IMR-90 (cell line): ENCODE measurements around the gene TBC1D22A. TPM values are rescaled to one million over a fixed set of nuclear protein-coding genes. Genes with fewer than 3 reads are reported as not detected.

ENCODE experiments used
- ATAC-seq: fragments of 200-7000 bp; cut with Tn5 transposase; 2 replicates; pipeline ENCODE4 v1.9.1; 2020; ENCODE audit warnings: low read depth, mild to moderate bottlenecking, moderate library complexity
- BruUV-seq: library from RNA; stranded (reverse); fragments of 400-500 nt; replicated peaks from 2 replicates; lab custom pipeline; 2021; lab: Mats Ljungman, UMichigan
- CTCF ChIA-PET: fragments of 300-600 bp; formaldehyde crosslinking; extraction: SDS; loops from one replicate; lab custom pipeline; 2021; ENCODE audit warnings: antibody characterized with exemption; lab: Yijun Ruan, JAX
- POLR2A ChIA-PET: fragments of 300-600 bp; sonication (Branson Sonifier 250); formaldehyde crosslinking; loops from one replicate; lab custom pipeline; 2022; ENCODE audit warnings: antibody characterized with exemption; ENCODE audit not compliant: unreplicated experiment; lab: Charles Lee
- DNase-seq: peaks from one replicate; pipeline ENCODE4 v3.0.0; 2013
- H2AFZ ChIP-seq: replicated peaks from 2 replicates; pipeline ENCODE3; 2013; ENCODE audit warnings: low read length, mild to moderate bottlenecking; ENCODE audit not compliant: poor library complexity
- H2AK5ac ChIP-seq: 2 replicates; pipeline ENCODE4 v1.6.1; 2013; ENCODE audit warnings: low read depth, low read length, inconsistent platforms
- H2AK9ac ChIP-seq: replicated peaks from 2 replicates; pipeline ENCODE3; 2013; ENCODE audit warnings: mild to moderate bottlenecking, low read depth, low read length, moderate library complexity; ENCODE audit not compliant: poor library complexity
- H2BK120ac ChIP-seq: 2 replicates; pipeline ENCODE4 v1.6.1; 2013; ENCODE audit warnings: low read depth, low read length, inconsistent platforms
- H2BK15ac ChIP-seq: 3 replicates; pipeline ENCODE4 v1.6.1; 2013; ENCODE audit warnings: low read depth, low read length, inconsistent platforms
- H2BK20ac ChIP-seq: 2 replicates; pipeline ENCODE4 v1.6.1; 2013; ENCODE audit warnings: low read depth, mild to moderate bottlenecking, inconsistent platforms, low read length, moderate library complexity
- H2BK5ac ChIP-seq: 2 replicates; pipeline ENCODE4 v1.6.1; 2013; ENCODE audit warnings: mild to moderate bottlenecking, low read depth, low read length, inconsistent platforms; ENCODE audit not compliant: poor library complexity, severe bottlenecking
- H3K14ac ChIP-seq: replicated peaks from 2 replicates; pipeline ENCODE4 v1.6.1; 2013; ENCODE audit warnings: low read depth, low read length, inconsistent platforms
- H3K18ac ChIP-seq: 2 replicates; pipeline ENCODE4 v1.6.1; 2013; ENCODE audit warnings: low read depth, low read length, control low read depth
- H3K23ac ChIP-seq: 2 replicates; pipeline ENCODE4 v1.6.1; 2013; ENCODE audit warnings: low read depth, low read length, inconsistent platforms
- H3K27ac ChIP-seq: 2 replicates; pipeline ENCODE4 v1.5.1; 2013; ENCODE audit warnings: mild to moderate bottlenecking, control low read depth, low read length; ENCODE audit not compliant: insufficient read depth
- H3K27me3 ChIP-seq: 2 replicates; pipeline ENCODE4 v1.6.1; 2013; ENCODE audit warnings: low read length; ENCODE audit not compliant: control insufficient read depth, insufficient read depth
- H3K36me3 ChIP-seq: 2 replicates; pipeline ENCODE4 v1.6.1; 2013; ENCODE audit warnings: low read length, mixed read lengths; ENCODE audit not compliant: control insufficient read depth, insufficient read depth
- H3K4ac ChIP-seq: 2 replicates; pipeline ENCODE4 v1.6.1; 2013; ENCODE audit warnings: low read depth, low read length, inconsistent platforms
- H3K4me1 ChIP-seq: 2 replicates; pipeline ENCODE4 v1.6.1; 2013; ENCODE audit warnings: low read length, mixed read lengths; ENCODE audit not compliant: control insufficient read depth, insufficient read depth
- H3K4me2 ChIP-seq: 2 replicates; pipeline ENCODE4 v1.6.1; 2013; ENCODE audit warnings: low read depth, mild to moderate bottlenecking, control low read depth, low read length, moderate library complexity
- H3K4me3 ChIP-seq: 2 replicates; pipeline ENCODE4 v1.5.1; 2013; ENCODE audit warnings: low read depth, mild to moderate bottlenecking, control low read depth, low read length, moderate library complexity; ENCODE audit not compliant: insufficient read depth
- H3K56ac ChIP-seq: 2 replicates; pipeline ENCODE4 v1.6.1; 2013; ENCODE audit warnings: low read length, inconsistent platforms; ENCODE audit not compliant: insufficient read depth; ENCODE audit errors: extremely low read depth
- H3K79me1 ChIP-seq, 2 experiments: 2 replicates each; pipeline ENCODE4 v1.6.1; 2013; ENCODE audit warnings: low read length in 2 of 2, inconsistent platforms in 1 of 2, low read depth in 1 of 2
- H3K9ac ChIP-seq: 2 replicates; pipeline ENCODE4 v1.6.1; 2013; ENCODE audit warnings: low read depth, low read length, control low read depth
- H3K9me1 ChIP-seq: 2 replicates; pipeline ENCODE4 v1.6.1; 2013; ENCODE audit warnings: low read length, inconsistent platforms; ENCODE audit not compliant: insufficient read depth
- H3K9me3 ChIP-seq: 2 replicates; pipeline ENCODE4 v1.6.1; 2013; ENCODE audit warnings: low read length; ENCODE audit not compliant: control insufficient read depth, insufficient read depth
- H4K20me1 ChIP-seq: 2 replicates; pipeline ENCODE4 v1.6.1; 2013; ENCODE audit warnings: low read length, inconsistent platforms; ENCODE audit not compliant: insufficient read depth
- H4K5ac ChIP-seq: 2 replicates; pipeline ENCODE4 v1.6.1; 2013; ENCODE audit warnings: mild to moderate bottlenecking, low read depth, low read length, control low read depth
- H4K8ac ChIP-seq, 2 experiments: 2 replicates each; pipeline ENCODE4 v1.6.1; 2013; ENCODE audit warnings: low read depth in 2 of 2, low read length in 2 of 2, control low read depth in 1 of 2, inconsistent platforms in 1 of 2
- H4K91ac ChIP-seq: 2 replicates; pipeline ENCODE4 v1.6.1; 2013; ENCODE audit warnings: low read depth, low read length, inconsistent platforms; ENCODE audit not compliant: insufficient read depth
- BHLHE40 ChIP-seq: fragments of 150-350 bp; IDR thresholded peaks from 2 replicates; pipeline ENCODE4 v1.6.1; 2016; ENCODE audit warnings: mild to moderate bottlenecking, low read depth, low read length
- CEBPB ChIP-seq: IDR thresholded peaks from 2 replicates; pipeline ENCODE4 v1.6.1; 2012; ENCODE audit warnings: low read depth, low read length, improper control_type of control experiment
- CHD1 ChIP-seq: IDR thresholded peaks from 2 replicates; pipeline ENCODE4 v1.6.1; 2012; ENCODE audit warnings: low read depth, low read length, improper control_type of control experiment
- CTCF ChIP-seq: conservative IDR thresholded peaks from 2 replicates; pipeline ENCODE4 v1.5.1; 2012; ENCODE audit warnings: mild to moderate bottlenecking, low read depth, low read length, improper control_type of control experiment
- FOS ChIP-seq: fragments of 150-350 bp; IDR thresholded peaks from 2 replicates; pipeline ENCODE4 v1.6.1; 2016; ENCODE audit warnings: low read depth, low read length
- MAFK ChIP-seq: IDR thresholded peaks from 2 replicates; pipeline ENCODE4 v1.6.1; 2012; ENCODE audit warnings: low read depth, low read length, improper control_type of control experiment
- MAZ ChIP-seq: IDR thresholded peaks from 2 replicates; pipeline ENCODE4 v1.6.1; 2012; ENCODE audit warnings: low read depth, mild to moderate bottlenecking, low read length, improper control_type of control experiment, moderate library complexity, borderline replicate concordance
- MXI1 ChIP-seq: IDR thresholded peaks from 2 replicates; pipeline ENCODE4 v1.6.1; 2012; ENCODE audit warnings: low read depth, mild to moderate bottlenecking, low read length, moderate library complexity, borderline replicate concordance
- NFE2L2 ChIP-seq: fragments of 150-350 bp; IDR thresholded peaks from 2 replicates; pipeline ENCODE4 v1.6.1; 2016; ENCODE audit warnings: low read depth, mild to moderate bottlenecking, low read length
- POLR2A ChIP-seq: IDR thresholded peaks from 2 replicates; pipeline ENCODE4 v1.6.1; 2012; ENCODE audit warnings: mild to moderate bottlenecking, low read depth, low read length
- RAD21 ChIP-seq: IDR thresholded peaks from 2 replicates; pipeline ENCODE4 v1.6.1; 2012; ENCODE audit warnings: low read length, improper control_type of control experiment
- RCOR1 ChIP-seq: IDR thresholded peaks from 2 replicates; pipeline ENCODE4 v1.6.1; 2012; ENCODE audit warnings: mild to moderate bottlenecking, low read length, improper control_type of control experiment; ENCODE audit not compliant: insufficient replicate concordance
- RFX5 ChIP-seq: IDR thresholded peaks from 2 replicates; pipeline ENCODE4 v1.8.0; 2012; ENCODE audit warnings: low read depth, mild to moderate bottlenecking, low read length, moderate library complexity
- SMC3 ChIP-seq: fragments of 150-350 bp; IDR thresholded peaks from 2 replicates; pipeline ENCODE4 v1.6.1; 2016; ENCODE audit warnings: low read depth, mild to moderate bottlenecking, antibody characterized with exemption, low read length, moderate library complexity
- USF2 ChIP-seq: fragments of 150-350 bp; IDR thresholded peaks from 2 replicates; pipeline ENCODE4 v1.6.1; 2017; ENCODE audit warnings: mild to moderate bottlenecking, antibody characterized with exemption, low read length, low read depth
- WGBS, 2 experiments: methylation state at CpG; one replicate each; pipeline versions ENCODE4 v1.1.5 to v1.1.7; 2013; ENCODE audit warnings: missing lambda C conversion rate in 2 of 2; ENCODE audit not compliant: insufficient read length in 1 of 2; ENCODE audit errors: extremely low coverage in 2 of 2; 5-methylcytosine and 5-hydroxymethylcytosine counted together
- dilution Hi-C: fragments of 300-500 bp; cut with HindIII; formaldehyde crosslinking; loops from one replicate; pipeline ENCODE4 v1.14.3; 2018; ENCODE audit warnings: low sequenced_read_pairs; ENCODE audit not compliant: unreplicated experiment
- in situ Hi-C: fragments of 300-500 bp; cut with MboI; formaldehyde crosslinking; loops from 3 replicates; pipeline ENCODE4 v1.14.3; 2019; ENCODE audit warnings: low sequenced_read_pairs, inconsistent platforms, mixed read lengths
- intact Hi-C: fragments of 100-400 bp; cut with micrococcal nuclease; formaldehyde crosslinking; loops from 2 replicates; pipeline ENCODE4 v1.10.0; 2022
- polyA plus RNA-seq, 3 experiments: library from polyadenylated mRNA; depleted of rRNA; stranded (reverse); fragments of >200 nt; gene quantifications; 2 replicates each; pipeline ENCODE4 v1.2.3, GENCODE V29; 2012; ENCODE audit warnings: low replicate concordance in 1 of 3
- total RNA-seq: library from RNA; depleted of rRNA; stranded (reverse); fragments of >200 nt; gene quantifications from 2 replicates; pipeline ENCODE4 v1.2.3, GENCODE V29; 2012
- TF ChIP-seq, protein P1 (sequence below): fragments of 150-350 bp; IDR thresholded peaks from 2 replicates; pipeline ENCODE4 v1.6.1; 2016; ENCODE audit warnings: low read depth, mild to moderate bottlenecking, low read length, moderate library complexity, borderline replicate concordance

Gene TBC1D22A
- total and polyA plus RNA-seq, 2 of the 4 experiments (the other 2 are of a cell fraction): 9.0 to 16.7 TPM

GRCh38 chr22:47151064-47151463 lies 388.6 kb downstream of the TBC1D22A start:
- Histone ChIP-seq H2BK15ac (no peak overlapping the region), H2BK5ac (no peak overlapping the region), H4K5ac (no peak overlapping the region), H4K8ac (no peak overlapping the region), H3K36me3 (no peaks in the 10 kb centered on the region), H3K14ac (no peak overlapping the region), H3K18ac (no peak overlapping the region), H3K79me1 (peaks cover 0 to 5% of the 10 kb centered on the region in 2 experiments; a peak in 1 of 4 replicates), H2BK20ac (no peak overlapping the region), H3K27me3 (no peaks in the 10 kb centered on the region), H3K9ac (no peak overlapping the region), H4K20me1 (no peaks in the 10 kb centered on the region), H2AFZ (no peak overlapping the region), H2BK120ac (no peak overlapping the region), H2AK9ac (no peak overlapping the region), H3K56ac (no peak overlapping the region), H3K9me1 (0 out of 2 replicates have a peak, but pooled peaks cover 3% of the 10 kb centered on the region), H3K4me2 (no peak overlapping the region), H3K23ac (no peak overlapping the region), H3K27ac (no peak overlapping the region), H2AK5ac (no peak overlapping the region; the same call in 1 of the 2 replicates), H3K9me3 (peaks cover 2% of the 10 kb centered on the region; the same call in 1 of the 2 replicates), H3K4me3 (no peak overlapping the region), H3K4ac (peak overlapping the region; percentile 52; the same call in 1 of the 2 replicates), H3K4me1 (peaks cover 16% of the 10 kb centered on the region), H4K91ac (no peak overlapping the region)
- dilution Hi-C loops: no loop called here
- WGBS, 2 experiments: 95% methylated on average over 7 of the region's 19 CpGs; no CpG with 5 or more reads in 1 of the 2 experiments
- intact Hi-C loops: loop anchor here (10.0 kb wide), 1 partner anchor 306 kb away; no protein-coding TSS in a partner anchor
- DNase-seq: no peak
- ATAC-seq: no peak
- ChIA-PET CTCF (no interaction called here), POLR2A (no interaction called here)
- in situ Hi-C loops: no loop called here
- no peak for TF ChIP-seq MXI1
- TF ChIP-seq, protein P1, sequence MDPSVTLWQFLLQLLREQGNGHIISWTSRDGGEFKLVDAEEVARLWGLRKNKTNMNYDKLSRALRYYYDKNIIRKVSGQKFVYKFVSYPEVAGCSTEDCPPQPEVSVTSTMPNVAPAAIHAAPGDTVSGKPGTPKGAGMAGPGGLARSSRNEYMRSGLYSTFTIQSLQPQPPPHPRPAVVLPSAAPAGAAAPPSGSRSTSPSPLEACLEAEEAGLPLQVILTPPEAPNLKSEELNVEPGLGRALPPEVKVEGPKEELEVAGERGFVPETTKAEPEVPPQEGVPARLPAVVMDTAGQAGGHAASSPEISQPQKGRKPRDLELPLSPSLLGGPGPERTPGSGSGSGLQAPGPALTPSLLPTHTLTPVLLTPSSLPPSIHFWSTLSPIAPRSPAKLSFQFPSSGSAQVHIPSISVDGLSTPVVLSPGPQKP: no peak
- TF ChIP-seq RCOR1: no peak
- no peak for TF ChIP-seq MAFK
- TF ChIP-seq FOS: no peak
- TF ChIP-seq SMC3: no peak
- no peak for TF ChIP-seq CTCF
- TF ChIP-seq NFE2L2: no peak
- TF ChIP-seq MAZ: no peak
- TF ChIP-seq USF2: no peak
- TF ChIP-seq BHLHE40: no peak
- TF ChIP-seq CHD1: no peak
- TF ChIP-seq RAD21: no peak
- TF ChIP-seq POLR2A: no peak
- no peak for TF ChIP-seq RFX5
- TF ChIP-seq CEBPB: no peak
- no TSS peak for BruUV-seq
